ENCODE data around the gene TMEM63B. TPM values are rescaled to one million over a fixed set of nuclear protein-coding genes. Genes with fewer than 3 reads are reported as not detected.

Gene TMEM63B
- total and polyA plus RNA-seq, 8 donors, result 5.5 to 90.6 (median 21.5) TPM

GRCh38 chr6:44149369-44150012 lies 22.1 kb downstream of the TMEM63B start:
- Histone ChIP-seq H3K27me3 (no peaks in the 10 kb centered on the region), H3K9me3 (no peaks in the 10 kb centered on the region), H3K36me3 (peaks cover 34 to 84% (median 71%) of the 10 kb centered on the region in 4 donors), H3K4me3 (no peak overlapping the region), H3K4me1 (peaks cover 0 to 30% (median 15%) of the 10 kb centered on the region in 4 donors), H3K27ac (no peak overlapping the region)
- DNase-seq, result no peak
- intact Hi-C loops (cut with DNase I; ENCODE audit: low total_unique reads), result loop anchor here (5.0 kb wide), 1 partner anchor 52 kb away; no protein-coding TSS in a partner anchor
- TF ChIP-seq POLR2AphosphoS5 (IDR thresholded peaks at IDR 0.05) (no peak), CTCF (IDR thresholded peaks at IDR 0.05) (no peak), EP300 (IDR thresholded peaks at IDR 0.05) (no peak), POLR2A (IDR thresholded peaks at IDR 0.05) (no peak)
- 76 to 88% (median 84%) methylated on average over 7 of the region's 7 CpGs for WGBS, 5 donors

GRCh38 chr6:44150317-44150917 lies 23.1 kb downstream of the TMEM63B start:
- Histone ChIP-seq H3K9me3 (no peaks in the 10 kb centered on the region), H3K4me3 (no peak overlapping the region), H3K27ac (no peak overlapping the region), H3K4me1 (peaks cover 0 to 40% (median 22%) of the 10 kb centered on the region in 4 donors), H3K36me3 (peaks cover 28 to 75% (median 63%) of the 10 kb centered on the region in 4 donors), H3K27me3 (no peaks in the 10 kb centered on the region)
- TF ChIP-seq POLR2AphosphoS5 (IDR thresholded peaks at IDR 0.05) (no peak), POLR2A (IDR thresholded peaks at IDR 0.05) (no peak), CTCF (IDR thresholded peaks at IDR 0.05) (no peak), EP300 (IDR thresholded peaks at IDR 0.05) (no peak)
- intact Hi-C loops (cut with DNase I; ENCODE audit: low total_unique reads), result loop anchor here (5.0 kb wide), 1 partner anchor 53 kb away; no protein-coding TSS in a partner anchor
- no peak for DNase-seq
- 41 to 73% (median 62%) methylated on average over 3 of the region's 3 CpGs for WGBS, 5 donors

- peak; percentile 86 to 92 for DNase-seq
- 16 to 71% (median 20%) methylated on average over 6 to 31 of the region's 31 CpGs for WGBS, 5 donors
- peaks cover 7 to 51% (median 26%) of the 10 kb centered on the region in 4 donors for H3K4me1 ChIP-seq
- intact Hi-C loops (cut with DNase I; ENCODE audit: low total_unique reads), result loop anchor here (5.0 kb wide), 1 partner anchor 54 kb away; no protein-coding TSS in a partner anchor
- H3K4me3 ChIP-seq, result no peak overlapping the region
- H3K9me3 ChIP-seq, result no peaks in the 10 kb centered on the region
- peak in 6 of 7 experiments; percentile 92 to 100 (median 98) for TF ChIP-seq CTCF (IDR thresholded peaks at IDR 0.05)
- no peak for TF ChIP-seq POLR2A (IDR thresholded peaks at IDR 0.05)
- TF ChIP-seq POLR2AphosphoS5 (IDR thresholded peaks at IDR 0.05), result peak in 2 of 3 donors; percentile 19 to 89
- TF ChIP-seq EP300 (IDR thresholded peaks at IDR 0.05), result no peak
- H3K27me3 ChIP-seq, result no peaks in the 10 kb centered on the region
- no peak overlapping the region for H3K27ac ChIP-seq
- peaks cover 28 to 64% (median 53%) of the 10 kb centered on the region in 4 donors for H3K36me3 ChIP-seq
These were observed 24.2 kb downstream of the TMEM63B start for GRCh38 chr6:44151348-44152108.

- Histone ChIP-seq H3K4me3 (no peak overlapping the region), H3K4me1 (peaks cover 13 to 55% (median 31%) of the 10 kb centered on the region in 4 donors), H3K9me3 (no peaks in the 10 kb centered on the region), H3K27ac (no peak overlapping the region), H3K27me3 (no peaks in the 10 kb centered on the region), H3K36me3 (peaks cover 23 to 58% (median 47%) of the 10 kb centered on the region in 4 donors)
- 44 to 50% (median 49%) methylated on average over 8 of the region's 8 CpGs for WGBS, 5 donors
- intact Hi-C loops (cut with DNase I; ENCODE audit: low total_unique reads), result loop anchor here (5.0 kb wide), 1 partner anchor 55 kb away; no protein-coding TSS in a partner anchor
- no peak for DNase-seq
- no peak for TF ChIP-seq EP300 (IDR thresholded peaks at IDR 0.05)
- TF ChIP-seq CTCF (IDR thresholded peaks at IDR 0.05), result peak in 2 of 7 experiments; percentile 0 to 60
These were observed 24.7 kb downstream of the TMEM63B start for GRCh38 chr6:44152109-44152461.
